Mammary epithelial cell (primary cell): Measurements from ENCODE around the gene CCL14.

Experiments
- CTCF ChIP-seq, 2 donors: IDR thresholded peaks in 1 of 2; conservative IDR thresholded peaks in 1 of 2; 2 replicates each; pipeline ENCODE4 v1.5.1; 2011 to 2012; ENCODE audit warnings: inconsistent platforms in 2 of 2, low read length in 2 of 2, mild to moderate bottlenecking in 2 of 2, control low read depth in 1 of 2, low read depth in 1 of 2; ENCODE audit not compliant: insufficient read depth in 1 of 2; ENCODE audit errors: extremely low read depth in 1 of 2
- EZH2 ChIP-seq: IDR thresholded peaks from 2 replicates; pipeline ENCODE4 v1.6.1; 2012; ENCODE audit warnings: low read length, inconsistent platforms, borderline replicate concordance

GRCh38 chr17:35982409-35983191 lies 3.9 kb downstream of the CCL14 start:
- no peak for TF ChIP-seq CTCF (conservative IDR thresholded peaks at IDR 0.05 in 1 of 2, IDR thresholded peaks at IDR 0.05 in 1 of 2; ENCODE audit: extremely low read depth in 1 of 2, insufficient read depth in 1 of 2, low read depth in 1 of 2, low read length in 2 of 2)
- no peak for TF ChIP-seq EZH2
